ENCODE measurements around the gene ASIC5.

DNA sequence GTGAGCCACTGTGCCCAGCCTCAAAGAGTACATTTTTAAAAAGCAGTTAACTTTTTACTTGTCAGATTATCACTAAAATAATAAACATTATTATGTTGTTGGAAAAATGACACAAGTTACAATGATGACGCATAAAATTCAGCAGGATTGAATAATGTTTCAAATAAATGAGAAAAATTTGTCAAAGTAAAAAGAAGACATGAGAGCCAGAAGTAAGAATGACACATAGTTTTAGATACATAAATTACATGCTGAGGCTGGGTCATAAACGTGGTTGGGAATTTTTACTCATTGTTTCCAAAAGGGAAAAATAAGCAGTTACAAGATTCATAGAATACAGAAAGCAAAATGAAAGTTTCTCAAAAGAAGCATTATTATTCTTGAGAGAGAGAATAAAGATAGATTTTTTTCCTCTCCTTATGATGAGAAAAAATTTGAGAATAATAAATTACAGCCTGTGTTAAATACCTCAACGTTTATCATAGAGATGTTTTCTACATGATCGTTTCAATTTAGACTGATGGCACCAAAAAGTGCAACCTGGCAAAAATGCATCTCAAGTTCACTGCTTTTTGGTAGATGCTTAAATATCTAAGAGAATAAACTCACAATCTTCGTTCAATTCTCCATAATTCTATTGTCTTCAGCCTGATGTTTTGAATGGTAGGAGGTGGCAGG, 66.8 kb downstream of the ASIC5 start:
- TF ChIP-seq CTCF (IDR thresholded peaks at IDR 0.05) (no peak), POLR2A (IDR thresholded peaks at IDR 0.05) (no peak)
